ENCODE measurements around the gene ATP7B.

ATP7B gene

DNA sequence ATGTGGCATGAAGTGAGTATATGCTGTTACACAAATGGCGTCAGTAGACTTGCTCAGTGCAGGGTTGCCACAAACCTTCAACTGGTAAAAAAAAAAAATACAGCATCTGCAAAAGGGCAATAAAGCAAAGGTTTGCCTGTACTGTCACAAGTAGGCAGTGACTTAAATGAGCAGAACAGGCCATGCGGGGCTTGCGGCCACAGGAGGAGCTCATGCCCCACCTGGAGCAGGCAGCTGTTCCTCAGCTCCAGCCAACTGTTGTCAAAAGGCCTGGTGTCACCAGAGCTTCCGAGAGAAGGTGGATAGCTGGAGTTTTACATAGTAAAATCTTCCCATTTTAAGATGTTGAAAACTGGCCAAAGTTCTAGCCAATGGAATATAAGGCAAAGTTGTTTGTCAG lies 7.7 kb downstream of the ATP7B start:
- TF ChIP-seq, protein P1, sequence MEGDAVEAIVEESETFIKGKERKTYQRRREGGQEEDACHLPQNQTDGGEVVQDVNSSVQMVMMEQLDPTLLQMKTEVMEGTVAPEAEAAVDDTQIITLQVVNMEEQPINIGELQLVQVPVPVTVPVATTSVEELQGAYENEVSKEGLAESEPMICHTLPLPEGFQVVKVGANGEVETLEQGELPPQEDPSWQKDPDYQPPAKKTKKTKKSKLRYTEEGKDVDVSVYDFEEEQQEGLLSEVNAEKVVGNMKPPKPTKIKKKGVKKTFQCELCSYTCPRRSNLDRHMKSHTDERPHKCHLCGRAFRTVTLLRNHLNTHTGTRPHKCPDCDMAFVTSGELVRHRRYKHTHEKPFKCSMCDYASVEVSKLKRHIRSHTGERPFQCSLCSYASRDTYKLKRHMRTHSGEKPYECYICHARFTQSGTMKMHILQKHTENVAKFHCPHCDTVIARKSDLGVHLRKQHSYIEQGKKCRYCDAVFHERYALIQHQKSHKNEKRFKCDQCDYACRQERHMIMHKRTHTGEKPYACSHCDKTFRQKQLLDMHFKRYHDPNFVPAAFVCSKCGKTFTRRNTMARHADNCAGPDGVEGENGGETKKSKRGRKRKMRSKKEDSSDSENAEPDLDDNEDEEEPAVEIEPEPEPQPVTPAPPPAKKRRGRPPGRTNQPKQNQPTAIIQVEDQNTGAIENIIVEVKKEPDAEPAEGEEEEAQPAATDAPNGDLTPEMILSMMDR (IDR thresholded peaks at IDR 0.05; ENCODE audit: control extremely low read depth, extremely low read depth, low read depth, missing control alignments): no peak
- POLR2A ChIA-PET: no interaction called here
- CTCF ChIA-PET: interaction anchor here (1.0 to 3.9 kb wide), 6 partner anchors 9 to 446 kb away, joined by 3 to 16 read pairs (median 6); partner anchors contain the start of genes ALG11 and VPS36
- DNase-seq (ENCODE audit: extremely low spot score): no peak

DNA sequence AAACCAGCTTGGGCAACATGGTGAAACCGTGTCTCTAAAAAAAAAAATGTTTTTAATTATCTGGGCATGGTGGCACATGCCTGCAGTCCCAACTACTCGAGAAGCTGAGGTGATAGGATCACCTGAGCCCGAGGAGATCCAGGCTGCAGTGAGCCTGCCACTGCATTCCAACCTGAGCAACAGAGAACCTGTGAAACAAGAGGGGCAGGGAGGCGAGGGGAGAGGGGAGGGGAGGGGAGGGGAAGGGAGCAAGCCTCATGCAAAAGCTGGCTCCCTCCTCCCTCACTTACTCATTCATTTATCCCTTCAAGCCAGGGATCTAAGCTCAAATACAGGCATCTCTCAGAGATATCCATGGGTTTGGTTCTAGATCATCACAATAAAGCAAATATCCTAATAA lies 8.9 kb downstream of the ATP7B start:
- DNase-seq (ENCODE audit: extremely low spot score): no peak
- TF ChIP-seq, protein P1 (IDR thresholded peaks at IDR 0.05; ENCODE audit: control extremely low read depth, extremely low read depth, low read depth, missing control alignments): no peak
- POLR2A ChIA-PET: no interaction called here
- CTCF ChIA-PET: interaction anchor here (0.7 to 4.0 kb wide), 11 partner anchors 10 to 448 kb away, joined by 3 to 18 read pairs (median 4); partner anchors contain the start of genes ALG11, NEK5 and VPS36

DNA sequence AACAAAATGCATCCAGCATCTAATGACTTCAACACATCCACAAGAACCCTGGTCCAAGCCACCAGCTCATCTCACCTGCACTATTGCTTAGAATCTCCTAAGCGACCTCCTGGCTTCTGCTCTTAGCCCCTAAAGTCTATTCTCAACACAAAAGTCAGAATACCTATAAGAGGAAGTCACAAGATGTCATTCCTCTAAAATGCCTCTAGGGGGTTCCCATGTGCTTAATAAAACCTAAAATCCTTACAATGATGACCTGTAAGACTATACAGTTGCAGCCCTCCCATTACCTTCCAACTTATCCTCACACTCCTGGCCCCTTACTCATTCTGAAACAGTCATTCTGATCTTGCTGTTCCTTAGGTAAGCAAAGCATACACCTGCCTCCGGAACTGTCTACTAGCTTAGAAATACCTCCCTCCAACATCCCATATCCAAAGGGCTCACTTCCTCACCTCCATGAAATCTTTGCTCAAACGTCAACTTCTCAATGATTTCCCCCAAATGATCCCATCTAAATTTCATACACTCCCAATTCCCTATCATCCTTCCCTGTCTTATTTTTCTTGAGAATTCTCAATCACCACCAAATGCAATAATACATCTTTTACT lies 10.0 kb downstream of the ATP7B start:
- TF ChIP-seq, protein P1 (IDR thresholded peaks at IDR 0.05; ENCODE audit: control extremely low read depth, extremely low read depth, low read depth, missing control alignments): peak; percentile 47
- CTCF ChIA-PET: interaction anchor here (0.5 to 4.0 kb wide), 17 partner anchors 9 to 449 kb away, joined by 3 to 18 read pairs (median 4); partner anchors contain the start of genes ALG11, NEK5 and VPS36
- peak; percentile 76 for DNase-seq (ENCODE audit: extremely low spot score)
- POLR2A ChIA-PET: no interaction called here

DNA sequence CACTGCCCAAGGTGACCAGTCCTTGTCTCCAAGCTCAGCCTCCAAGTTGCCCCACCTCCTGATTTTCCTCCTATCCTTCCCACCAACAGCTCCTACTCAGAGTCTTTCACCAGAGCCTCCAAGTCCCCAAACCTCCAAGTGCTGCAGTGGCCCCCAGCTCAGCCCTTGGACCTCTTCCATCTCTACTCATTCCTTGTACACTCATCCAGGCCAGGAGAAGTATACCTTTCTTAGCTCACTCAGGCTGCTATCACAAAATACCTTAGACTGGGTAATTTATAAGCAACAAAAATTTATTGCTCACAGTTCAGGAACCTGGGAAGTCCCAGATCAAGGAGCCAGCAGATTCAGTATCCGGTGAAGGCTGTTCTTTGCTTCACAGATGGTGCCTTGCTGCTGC lies 11.3 kb downstream of the ATP7B start:
- DNase-seq (ENCODE audit: extremely low spot score): no peak
- ChIA-PET POLR2A (no interaction called here), CTCF (interaction anchor here (0.8 to 4.0 kb wide), 9 partner anchors 13 to 450 kb away, joined by 3 to 18 read pairs (median 4); partner anchors contain the start of genes ALG11, NEK5 and VPS36)
- TF ChIP-seq, protein P1 (IDR thresholded peaks at IDR 0.05; ENCODE audit: control extremely low read depth, extremely low read depth, low read depth, missing control alignments): no peak

DNA sequence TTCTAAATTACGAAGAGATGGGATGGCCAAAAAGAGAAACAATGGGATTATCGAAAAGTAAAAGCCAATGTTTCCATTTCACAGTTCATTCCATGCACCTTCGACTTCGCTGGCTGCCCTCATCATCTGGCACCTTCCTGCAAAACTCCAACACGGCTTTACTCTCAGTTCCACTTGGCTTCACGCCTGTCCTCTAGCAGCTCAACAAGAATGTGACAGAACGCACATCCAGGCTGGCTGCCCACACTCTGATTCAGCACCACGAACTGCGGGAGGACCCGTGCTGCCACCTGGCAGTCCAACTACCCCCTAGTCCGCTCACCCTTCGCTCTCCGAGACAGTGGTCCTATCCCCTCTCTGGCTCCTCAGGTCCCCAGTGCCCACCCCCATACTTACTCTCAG lies 11.7 kb downstream of the ATP7B start:
- TF ChIP-seq, protein P1 (IDR thresholded peaks at IDR 0.05; ENCODE audit: control extremely low read depth, extremely low read depth, low read depth, missing control alignments): no peak
- CTCF ChIA-PET: interaction anchor here (0.8 to 4.0 kb wide), 6 partner anchors 26 to 451 kb away, joined by 3 to 18 read pairs (median 4); partner anchors contain the start of genes NEK5 and VPS36
- no peak for DNase-seq (ENCODE audit: extremely low spot score)
- POLR2A ChIA-PET: no interaction called here

DNA sequence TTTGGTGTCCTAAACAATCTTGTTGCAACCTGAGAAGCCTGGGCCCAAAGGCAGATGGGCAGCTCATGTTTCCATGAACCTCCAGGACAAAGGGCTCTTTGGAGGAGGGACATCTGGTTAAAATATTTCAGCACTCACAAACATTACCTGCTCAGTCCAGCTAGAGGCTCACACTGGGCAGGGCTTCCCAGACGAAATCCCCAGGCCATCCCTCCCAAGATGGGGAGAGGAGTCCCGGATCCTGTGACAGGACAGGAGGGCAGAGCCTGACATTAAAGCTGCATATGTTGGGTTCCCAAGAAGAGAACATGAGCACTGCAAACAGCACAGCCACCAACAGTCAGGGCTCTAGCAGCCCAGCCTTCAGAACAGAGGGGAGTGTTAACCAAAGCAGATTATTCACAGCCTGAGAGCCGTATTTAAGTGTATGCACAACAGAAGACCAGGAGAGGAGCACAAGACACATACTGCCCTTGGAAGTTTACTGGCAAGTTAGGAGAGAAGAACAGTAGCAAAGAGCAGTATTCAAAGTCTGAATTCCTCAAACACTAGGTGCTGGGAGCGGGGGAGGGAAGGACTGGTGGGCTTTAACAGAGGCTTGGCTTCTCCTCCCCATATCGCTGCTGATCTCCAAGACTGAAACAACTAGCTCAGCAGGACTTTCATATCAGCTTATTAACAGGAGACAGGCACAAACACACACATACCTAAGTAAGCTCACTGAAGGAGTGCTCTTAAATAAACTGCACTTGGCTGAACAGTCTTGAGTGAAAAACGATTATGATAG lies 12.3 kb downstream of the ATP7B start:
- TF ChIP-seq, protein P1 (IDR thresholded peaks at IDR 0.05; ENCODE audit: control extremely low read depth, extremely low read depth, low read depth, missing control alignments): no peak
- ChIA-PET CTCF (interaction anchor here (0.8 to 4.0 kb wide), 8 partner anchors 9 to 451 kb away, joined by 3 to 18 read pairs (median 4); partner anchors contain the start of genes NEK5 and VPS36), POLR2A (no interaction called here)
- DNase-seq (ENCODE audit: extremely low spot score): no peak
